Neural progenitor cell (in vitro differentiated cells): ENCODE data around the gene PLA2R1.

ENCODE experiments used
- EZH2phosphoT487 ChIP-seq: fragments of 200-600 bp; sonication (generic); IDR thresholded peaks from 2 replicates; pipeline ENCODE4 v1.6.1; 2017; ENCODE audit warnings: antibody characterized with exemption
- TF ChIP-seq, protein P1 (sequence below): fragments of 200-600 bp; sonication (generic); IDR thresholded peaks from 2 replicates; pipeline ENCODE4 v1.5.1; 2017; ENCODE audit warnings: antibody characterized with exemption, mild to moderate bottlenecking

DNA sequence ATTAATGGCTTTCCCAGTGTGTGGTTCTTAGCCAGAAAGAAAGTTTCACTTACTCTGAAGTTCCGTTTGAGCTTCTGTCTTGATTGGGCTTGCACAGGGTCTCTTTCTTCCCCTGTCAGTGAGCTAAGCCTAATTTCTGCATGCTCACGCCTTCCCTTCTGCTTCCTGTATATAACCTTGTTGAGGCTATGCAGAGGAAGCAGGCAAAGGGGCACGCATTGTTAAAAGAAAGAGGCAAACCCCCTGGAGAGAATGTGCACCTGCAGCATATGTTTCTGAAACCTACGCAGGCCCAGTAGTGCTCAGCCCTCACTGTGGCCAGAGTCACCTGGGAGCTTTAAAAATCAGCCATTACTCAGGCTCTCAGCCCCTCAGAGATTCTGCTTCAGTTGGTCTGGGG lies 14.5 kb upstream of the PLA2R1 start:
- TF ChIP-seq, protein P1, sequence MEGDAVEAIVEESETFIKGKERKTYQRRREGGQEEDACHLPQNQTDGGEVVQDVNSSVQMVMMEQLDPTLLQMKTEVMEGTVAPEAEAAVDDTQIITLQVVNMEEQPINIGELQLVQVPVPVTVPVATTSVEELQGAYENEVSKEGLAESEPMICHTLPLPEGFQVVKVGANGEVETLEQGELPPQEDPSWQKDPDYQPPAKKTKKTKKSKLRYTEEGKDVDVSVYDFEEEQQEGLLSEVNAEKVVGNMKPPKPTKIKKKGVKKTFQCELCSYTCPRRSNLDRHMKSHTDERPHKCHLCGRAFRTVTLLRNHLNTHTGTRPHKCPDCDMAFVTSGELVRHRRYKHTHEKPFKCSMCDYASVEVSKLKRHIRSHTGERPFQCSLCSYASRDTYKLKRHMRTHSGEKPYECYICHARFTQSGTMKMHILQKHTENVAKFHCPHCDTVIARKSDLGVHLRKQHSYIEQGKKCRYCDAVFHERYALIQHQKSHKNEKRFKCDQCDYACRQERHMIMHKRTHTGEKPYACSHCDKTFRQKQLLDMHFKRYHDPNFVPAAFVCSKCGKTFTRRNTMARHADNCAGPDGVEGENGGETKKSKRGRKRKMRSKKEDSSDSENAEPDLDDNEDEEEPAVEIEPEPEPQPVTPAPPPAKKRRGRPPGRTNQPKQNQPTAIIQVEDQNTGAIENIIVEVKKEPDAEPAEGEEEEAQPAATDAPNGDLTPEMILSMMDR, result no peak
- no peak for TF ChIP-seq EZH2phosphoT487
